GM18508 (cell line): ENCODE data around the gene BTN3A1.
"Not testable (repeated sequence)": the region's sequence is repeated elsewhere in the genome, so short reads cannot be mapped to it uniquely, and the experiment has no call there.

ENCODE experiments used
- ATAC-seq: cut with Tn5 transposase; IDR thresholded peaks from one replicate; pipeline ENCODE4 v1.9.1; 2021; ENCODE audit warnings: moderate number of reproducible peaks; ENCODE audit not compliant: insufficient read depth, unreplicated experiment

Gene BTN3A1

GRCh38 chr6:26401987-26402658, at the start of gene BTN3A1:
Gene BTN3A1, plus strand, starts transcription at chr6:26402275. Its CDS starts 3,289 bp downstream, at chr6:26405564.
- peak; percentile 63 for ATAC-seq

DNA sequence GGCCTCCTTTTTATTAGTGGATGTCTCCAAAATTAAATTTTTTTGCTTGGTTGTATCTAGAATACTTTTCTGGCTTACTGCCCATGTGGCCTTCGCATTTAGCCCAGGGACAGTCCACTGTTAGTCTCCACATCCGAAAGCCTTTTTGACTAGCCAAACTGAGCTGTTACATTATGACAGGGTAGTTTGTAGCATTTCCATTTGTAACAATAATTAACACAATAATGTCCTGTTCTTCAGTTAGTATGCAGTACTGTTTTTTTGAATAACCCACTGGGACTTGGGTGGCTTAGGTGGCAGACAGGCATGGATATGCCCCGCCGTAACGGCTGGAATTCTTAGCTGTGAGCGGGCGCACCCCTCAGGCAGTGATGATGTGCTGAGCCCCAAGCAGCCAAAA, 49.8 kb upstream of the BTN3A1 start:
- ATAC-seq: no peak

- ATAC-seq: no peak
Measured at GRCh38 chr6:26354162-26354561, 47.9 kb upstream of the BTN3A1 start.

DNA sequence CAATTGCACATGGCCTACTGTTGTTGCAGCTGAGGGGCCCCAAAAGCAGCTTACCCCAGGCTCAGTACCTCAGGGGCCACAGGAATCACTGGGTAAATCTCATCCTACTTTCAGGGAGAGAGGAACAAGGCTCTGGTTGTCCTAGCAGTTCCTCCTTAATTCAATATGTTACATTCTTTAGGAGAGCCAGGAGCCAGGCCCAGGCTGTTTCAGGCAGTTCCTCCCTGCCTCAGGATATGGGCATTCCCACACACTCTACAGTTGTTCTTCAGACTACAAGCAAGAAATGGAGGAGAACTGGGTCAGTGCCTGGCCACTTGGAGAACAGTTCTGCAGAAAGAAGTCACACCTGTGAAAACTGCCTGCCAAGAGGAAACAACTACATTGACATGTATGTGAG, 46.7 kb upstream of the BTN3A1 start:
- ATAC-seq: no peak

GRCh38 chr6:26357543-26357942, 44.5 kb upstream of the BTN3A1 start:
- ATAC-seq: not testable (repeated sequence)

DNA sequence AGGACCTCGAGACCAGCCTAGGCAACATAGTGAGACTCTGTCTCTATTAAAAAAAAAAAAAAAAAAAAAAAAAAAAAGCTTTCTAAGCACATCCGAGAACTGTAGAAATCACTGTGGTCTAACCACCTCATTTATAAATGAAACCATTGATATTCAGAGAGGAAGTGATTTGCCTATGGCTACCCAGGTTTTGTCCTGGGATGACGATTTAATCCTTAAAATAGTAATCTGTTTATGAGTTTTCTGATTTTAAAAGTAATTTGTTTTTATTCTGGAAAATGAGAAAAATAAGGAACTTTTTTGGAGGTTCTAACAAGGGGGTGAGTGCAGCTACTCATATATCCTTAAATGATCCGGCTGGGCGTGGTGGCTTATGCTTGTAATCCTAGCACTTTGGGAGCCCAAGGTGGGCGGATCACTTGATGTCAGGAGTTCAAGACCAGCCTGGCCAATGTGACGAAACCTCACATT, 43.5 kb upstream of the BTN3A1 start:
- ATAC-seq: no peak

DNA sequence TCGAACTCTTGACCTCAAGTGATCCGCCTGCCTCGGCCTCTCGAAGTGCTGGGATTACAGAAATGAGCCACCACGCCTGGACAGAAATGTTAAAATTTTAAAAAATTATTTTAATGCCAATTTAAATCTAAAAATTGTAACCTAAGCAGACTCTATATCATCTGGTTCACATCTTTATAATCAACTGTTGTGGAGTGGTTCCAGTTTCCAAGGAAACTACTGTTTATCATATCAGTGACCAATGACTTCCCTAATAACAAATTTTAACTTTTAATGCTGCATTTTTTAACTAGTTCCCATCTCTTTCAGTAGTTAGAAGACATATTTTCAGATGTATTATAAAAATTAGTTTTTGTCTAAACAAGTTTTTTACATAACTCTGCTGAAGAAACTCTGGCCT, 42.3 kb upstream of the BTN3A1 start:
- no peak for ATAC-seq

- no peak for ATAC-seq
Measured at GRCh38 chr6:26360451-26361416, 41.3 kb upstream of the BTN3A1 start.

DNA sequence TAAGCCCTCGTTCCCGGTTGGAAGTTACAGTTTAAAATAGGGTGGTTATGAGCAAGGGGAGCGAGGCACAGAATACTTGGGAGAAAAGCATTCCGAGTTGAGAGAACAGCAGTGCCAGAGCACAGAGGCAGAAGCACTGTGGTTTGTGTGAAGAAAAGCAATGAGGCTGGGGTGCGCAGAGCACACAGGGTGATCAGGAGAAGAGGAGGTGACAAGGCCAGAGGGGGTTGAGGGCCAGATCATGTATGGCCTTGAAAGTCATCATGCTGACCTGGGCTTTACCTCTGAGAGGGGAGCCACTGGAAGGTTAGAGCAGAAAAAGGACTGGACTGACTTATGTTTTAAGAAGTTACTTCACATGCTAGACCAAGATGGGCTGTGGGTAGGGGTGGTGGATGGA, 40.5 kb upstream of the BTN3A1 start:
- no peak for ATAC-seq

DNA sequence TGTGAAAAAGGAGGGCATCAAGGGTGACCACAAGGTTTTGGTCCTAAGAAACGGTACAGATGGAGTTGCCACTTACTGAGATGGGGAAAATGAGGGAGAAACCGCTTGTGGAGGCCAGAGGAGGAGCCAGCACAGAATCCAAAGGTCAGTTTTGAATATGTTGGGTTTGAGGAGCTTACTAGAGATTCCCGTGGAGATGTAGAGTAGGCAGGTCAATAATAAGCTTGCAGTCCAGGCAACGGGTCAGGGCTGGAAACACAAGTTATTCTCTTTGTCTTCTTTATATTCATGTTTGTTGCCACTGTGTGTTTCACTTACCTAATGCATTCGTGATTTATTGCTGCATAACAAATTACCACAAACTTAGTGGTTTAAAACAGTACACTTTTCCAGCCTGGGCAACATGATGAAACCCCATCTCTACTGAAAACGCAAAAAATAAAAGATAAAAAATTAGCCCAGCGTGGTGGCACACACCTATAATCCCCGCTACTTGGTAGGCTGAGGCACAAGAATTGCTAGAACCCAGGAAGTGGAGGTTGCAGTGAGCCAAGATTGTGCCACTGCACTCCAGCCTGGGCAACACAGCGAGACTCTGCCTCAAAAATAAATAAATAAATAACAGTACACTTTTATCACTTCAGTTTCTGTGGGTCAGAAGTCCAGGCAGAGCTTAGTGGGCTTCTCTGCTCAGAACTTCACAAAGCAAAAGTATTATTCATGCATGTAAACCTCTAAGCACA, 39.8 kb upstream of the BTN3A1 start:
- no peak for ATAC-seq

- ATAC-seq: no peak
Measured at GRCh38 chr6:26362836-26363220, 39.2 kb upstream of the BTN3A1 start.

- ATAC-seq: no peak
Measured at GRCh38 chr6:26363882-26364701, 38.0 kb upstream of the BTN3A1 start.

- no peak for ATAC-seq
Measured at GRCh38 chr6:26365633-26365995, 36.5 kb upstream of the BTN3A1 start.

GRCh38 chr6:26366504-26366903, 35.6 kb upstream of the BTN3A1 start:
- ATAC-seq: no peak

DNA sequence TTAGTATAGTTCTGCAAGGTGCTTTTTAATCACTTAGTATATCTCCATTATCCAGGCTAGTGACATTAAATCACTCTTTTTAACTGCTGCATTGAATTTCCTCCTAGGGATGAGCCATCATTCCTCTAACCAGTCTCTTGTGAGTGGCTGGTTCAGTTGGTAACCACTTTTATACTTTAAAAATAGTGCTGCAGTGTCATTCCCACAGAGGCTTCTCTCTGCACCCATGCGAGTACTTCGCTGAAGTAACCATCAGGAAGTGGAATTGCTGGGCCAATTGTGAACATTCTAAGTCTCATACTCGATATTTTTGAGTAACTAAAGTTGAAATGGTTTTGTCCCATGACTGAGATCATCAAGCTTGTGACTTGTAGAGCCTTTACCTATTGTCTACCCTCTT, 35.0 kb upstream of the BTN3A1 start:
- ATAC-seq: no peak

- ATAC-seq: not testable (repeated sequence)
Measured at GRCh38 chr6:26371813-26372212, 30.3 kb upstream of the BTN3A1 start.

DNA sequence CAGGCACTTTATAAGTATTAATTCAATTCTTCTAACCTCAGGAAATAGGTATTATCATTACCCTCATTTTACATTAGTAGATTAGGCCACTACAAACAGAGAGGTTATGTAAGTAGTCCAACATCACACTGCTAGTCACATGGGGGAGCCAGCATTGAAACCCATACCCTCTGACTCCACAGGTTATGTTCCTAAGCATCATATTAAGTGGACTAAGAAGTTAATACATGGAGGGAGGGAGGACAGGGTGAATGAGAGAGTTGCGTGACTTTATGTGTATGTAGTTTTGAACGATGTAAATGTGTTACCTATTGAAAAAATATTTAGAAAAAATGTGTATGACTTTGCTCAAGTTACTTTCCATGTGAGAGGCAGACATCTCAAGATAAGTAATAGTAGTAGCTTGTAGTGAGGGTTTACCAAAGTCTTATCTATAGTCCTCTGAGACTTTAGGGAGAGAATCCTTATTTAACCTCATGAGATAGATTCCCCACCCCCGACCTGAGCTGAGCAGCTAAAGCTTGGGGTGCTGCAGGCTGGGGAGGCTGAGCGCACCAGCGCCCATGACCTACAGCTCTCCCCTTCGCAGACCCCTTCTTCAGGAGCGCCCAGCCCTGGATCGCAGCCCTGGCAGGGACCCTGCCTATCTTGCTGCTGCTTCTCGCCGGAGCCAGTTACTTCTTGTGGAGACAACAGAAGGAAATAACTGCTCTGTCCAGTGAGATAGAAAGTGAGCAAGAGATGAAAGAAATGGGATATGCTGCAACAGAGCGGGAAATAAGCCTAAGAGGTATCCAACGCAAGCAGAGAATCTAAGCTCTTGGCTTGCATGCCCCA, 29.5 kb upstream of the BTN3A1 start:
- no peak for ATAC-seq

GRCh38 chr6:26375270-26375669, 26.8 kb upstream of the BTN3A1 start:
- ATAC-seq: no peak

DNA sequence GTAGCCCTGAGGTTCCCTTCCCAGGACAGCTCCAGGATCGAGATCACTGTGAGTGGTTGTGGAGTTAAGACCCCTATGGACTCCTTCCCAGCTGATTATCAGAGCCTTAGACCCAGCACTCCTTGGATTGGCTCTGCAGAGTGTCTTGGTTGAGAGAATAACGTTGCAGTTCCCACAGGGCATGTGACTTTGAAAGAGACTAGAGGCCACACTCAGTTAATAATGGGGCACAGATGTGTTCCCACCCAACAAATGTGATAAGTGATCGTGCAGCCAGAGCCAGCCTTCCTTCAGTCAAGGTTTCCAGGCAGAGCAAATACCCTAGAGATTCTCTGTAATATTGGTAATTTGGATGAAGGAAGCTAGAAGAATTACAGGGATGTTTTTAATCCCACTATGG, 24.4 kb upstream of the BTN3A1 start:
- no peak for ATAC-seq
